K562 (cell line): ENCODE results near the gene LY6G6F. TPM values are rescaled to one million over a fixed set of nuclear protein-coding genes. Genes with fewer than 3 reads are reported as not detected.

Experiments
- ARID2 ChIP-seq: fragments of 450-650 bp; IDR thresholded peaks from 2 replicates; pipeline ENCODE4 v1.6.1; 2017; ENCODE audit warnings: antibody characterized with exemption, mild to moderate bottlenecking
- CCAR2 ChIP-seq: fragments of 200-400 bp; formaldehyde crosslinking; IDR thresholded peaks from 2 replicates; pipeline ENCODE4 v1.6.1; 2017; ENCODE audit warnings: mild to moderate bottlenecking, low read depth, low read length
- GTF2E2 ChIP-seq: fragments of 200-800 bp; sonication (Bioruptor generic); IDR thresholded peaks from 2 replicates; pipeline ENCODE4 v1.6.1; 2016; ENCODE audit warnings: missing genetic modification characterization, missing compliant biosample characterization
- HMG20A ChIP-seq: fragments of 450-650 bp; formaldehyde crosslinking; conservative IDR thresholded peaks from 2 replicates; pipeline ENCODE4 v1.4.0; 2020; ENCODE audit warnings: mild to moderate bottlenecking, mixed read lengths
- JUND ChIP-seq, 2 experiments: IDR thresholded peaks; 2 replicates in 1 of 2; 3 replicates in 1 of 2; pipeline ENCODE4 v1.6.1; 2011; ENCODE audit warnings: borderline replicate concordance in 2 of 2, low read depth in 2 of 2, low read length in 2 of 2, improper control_type of control experiment in 1 of 2, missing biosample characterization in 1 of 2, missing genetic modification characterization in 1 of 2, missing genetic modification reagents in 1 of 2
- MAFF ChIP-seq: IDR thresholded peaks from 2 replicates; pipeline ENCODE4 v1.6.1; 2012; ENCODE audit warnings: low read length, improper control_type of control experiment
- MEF2D ChIP-seq: conservative IDR thresholded peaks from 2 replicates; pipeline ENCODE4 v1.6.1; 2016; ENCODE audit warnings: low read depth, missing genetic modification characterization, missing compliant biosample characterization
- NCOA1 ChIP-seq: fragments of 450-650 bp; IDR thresholded peaks from 2 replicates; pipeline ENCODE4 v1.6.1; 2016; ENCODE audit warnings: low read depth
- ZNF124 ChIP-seq: sonication (generic); formaldehyde crosslinking; IDR thresholded peaks from 2 replicates; pipeline ENCODE4 v1.8.1; 2022; ENCODE audit warnings: missing genetic modification reagents
- ZNF551 ChIP-seq: fragments of 250-450 bp; sonication (Bioruptor Pico); IDR thresholded peaks from 2 replicates; pipeline ENCODE4 v1.5.0; 2021; ENCODE audit warnings: mild to moderate bottlenecking, moderate library complexity
- polyA plus RNA-seq, 8 experiments: library from polyadenylated mRNA; depleted of rRNA in 4 of 8; stranded (reverse) in 5 of 8; unstranded in 3 of 8; fragments of >200 nt; fragmentation: Nextera tagmentation in 2 of 8; fragmentation: Illumina TruSeq in 1 of 8; extraction: Ambion mirVana in 2 of 8; extraction: Trizol in 1 of 8; gene quantifications; 2 replicates each; pipeline versions ENCODE4 v1.2.1 to v1.2.3, GENCODE V29; 2011 to 2014; ENCODE audit warnings: inconsistent platforms in 1 of 8, missing spikeins in 1 of 8
- total RNA-seq, 7 experiments: library from RNA; depleted of rRNA in 6 of 7; stranded (reverse); fragments of >200 nt in 6 of 7; fragmentation: Illumina TruSeq in 2 of 7; extraction: Trizol in 2 of 7; gene quantifications; 2 replicates each; pipeline versions ENCODE4 v1.2.1 to v1.2.3, GENCODE V29; 2011 to 2021; ENCODE audit warnings: low replicate concordance in 1 of 7
- TF ChIP-seq, protein P1 (sequence below): fragments of 450-650 bp; IDR thresholded peaks from 2 replicates; pipeline ENCODE4 v1.6.1; 2016; ENCODE audit warnings: mild to moderate bottlenecking, moderate library complexity
- TF ChIP-seq, protein P2 (sequence below): sonication (generic); formaldehyde crosslinking; IDR thresholded peaks from 2 replicates; pipeline ENCODE4 v1.8.0; 2023; ENCODE audit warnings: missing genetic modification reagents, mild to moderate bottlenecking, borderline replicate concordance

LY6G6F gene
- total and polyA plus RNA-seq, 9 of the 15 experiments (the other 6 are each of a cell fraction or from before 2014, with no cell fraction given), result 0.14 to 0.50 (median 0.28) TPM; not detected in 2

DNA sequence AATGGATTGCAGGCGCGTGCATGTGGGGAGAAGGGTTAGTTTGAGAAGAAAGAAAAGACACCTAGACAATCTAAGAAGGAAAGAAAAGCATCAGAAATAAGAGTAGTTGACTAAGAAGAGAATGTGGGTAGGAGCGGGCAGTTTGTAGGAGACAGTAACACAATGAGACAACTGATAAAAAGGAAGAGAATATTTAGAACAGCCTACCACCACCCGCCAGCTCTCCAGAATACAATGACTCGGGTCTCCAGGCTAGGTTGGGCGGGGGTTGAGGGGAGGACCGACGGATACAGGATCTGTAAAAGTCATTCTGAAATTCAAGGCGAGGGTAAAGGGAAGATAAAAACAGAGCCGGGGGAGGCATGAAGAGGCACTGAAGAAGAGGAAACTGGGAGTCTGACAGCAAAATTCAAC is 4.3 kb upstream of the LY6G6F start (continued):
- TF ChIP-seq, protein P1, sequence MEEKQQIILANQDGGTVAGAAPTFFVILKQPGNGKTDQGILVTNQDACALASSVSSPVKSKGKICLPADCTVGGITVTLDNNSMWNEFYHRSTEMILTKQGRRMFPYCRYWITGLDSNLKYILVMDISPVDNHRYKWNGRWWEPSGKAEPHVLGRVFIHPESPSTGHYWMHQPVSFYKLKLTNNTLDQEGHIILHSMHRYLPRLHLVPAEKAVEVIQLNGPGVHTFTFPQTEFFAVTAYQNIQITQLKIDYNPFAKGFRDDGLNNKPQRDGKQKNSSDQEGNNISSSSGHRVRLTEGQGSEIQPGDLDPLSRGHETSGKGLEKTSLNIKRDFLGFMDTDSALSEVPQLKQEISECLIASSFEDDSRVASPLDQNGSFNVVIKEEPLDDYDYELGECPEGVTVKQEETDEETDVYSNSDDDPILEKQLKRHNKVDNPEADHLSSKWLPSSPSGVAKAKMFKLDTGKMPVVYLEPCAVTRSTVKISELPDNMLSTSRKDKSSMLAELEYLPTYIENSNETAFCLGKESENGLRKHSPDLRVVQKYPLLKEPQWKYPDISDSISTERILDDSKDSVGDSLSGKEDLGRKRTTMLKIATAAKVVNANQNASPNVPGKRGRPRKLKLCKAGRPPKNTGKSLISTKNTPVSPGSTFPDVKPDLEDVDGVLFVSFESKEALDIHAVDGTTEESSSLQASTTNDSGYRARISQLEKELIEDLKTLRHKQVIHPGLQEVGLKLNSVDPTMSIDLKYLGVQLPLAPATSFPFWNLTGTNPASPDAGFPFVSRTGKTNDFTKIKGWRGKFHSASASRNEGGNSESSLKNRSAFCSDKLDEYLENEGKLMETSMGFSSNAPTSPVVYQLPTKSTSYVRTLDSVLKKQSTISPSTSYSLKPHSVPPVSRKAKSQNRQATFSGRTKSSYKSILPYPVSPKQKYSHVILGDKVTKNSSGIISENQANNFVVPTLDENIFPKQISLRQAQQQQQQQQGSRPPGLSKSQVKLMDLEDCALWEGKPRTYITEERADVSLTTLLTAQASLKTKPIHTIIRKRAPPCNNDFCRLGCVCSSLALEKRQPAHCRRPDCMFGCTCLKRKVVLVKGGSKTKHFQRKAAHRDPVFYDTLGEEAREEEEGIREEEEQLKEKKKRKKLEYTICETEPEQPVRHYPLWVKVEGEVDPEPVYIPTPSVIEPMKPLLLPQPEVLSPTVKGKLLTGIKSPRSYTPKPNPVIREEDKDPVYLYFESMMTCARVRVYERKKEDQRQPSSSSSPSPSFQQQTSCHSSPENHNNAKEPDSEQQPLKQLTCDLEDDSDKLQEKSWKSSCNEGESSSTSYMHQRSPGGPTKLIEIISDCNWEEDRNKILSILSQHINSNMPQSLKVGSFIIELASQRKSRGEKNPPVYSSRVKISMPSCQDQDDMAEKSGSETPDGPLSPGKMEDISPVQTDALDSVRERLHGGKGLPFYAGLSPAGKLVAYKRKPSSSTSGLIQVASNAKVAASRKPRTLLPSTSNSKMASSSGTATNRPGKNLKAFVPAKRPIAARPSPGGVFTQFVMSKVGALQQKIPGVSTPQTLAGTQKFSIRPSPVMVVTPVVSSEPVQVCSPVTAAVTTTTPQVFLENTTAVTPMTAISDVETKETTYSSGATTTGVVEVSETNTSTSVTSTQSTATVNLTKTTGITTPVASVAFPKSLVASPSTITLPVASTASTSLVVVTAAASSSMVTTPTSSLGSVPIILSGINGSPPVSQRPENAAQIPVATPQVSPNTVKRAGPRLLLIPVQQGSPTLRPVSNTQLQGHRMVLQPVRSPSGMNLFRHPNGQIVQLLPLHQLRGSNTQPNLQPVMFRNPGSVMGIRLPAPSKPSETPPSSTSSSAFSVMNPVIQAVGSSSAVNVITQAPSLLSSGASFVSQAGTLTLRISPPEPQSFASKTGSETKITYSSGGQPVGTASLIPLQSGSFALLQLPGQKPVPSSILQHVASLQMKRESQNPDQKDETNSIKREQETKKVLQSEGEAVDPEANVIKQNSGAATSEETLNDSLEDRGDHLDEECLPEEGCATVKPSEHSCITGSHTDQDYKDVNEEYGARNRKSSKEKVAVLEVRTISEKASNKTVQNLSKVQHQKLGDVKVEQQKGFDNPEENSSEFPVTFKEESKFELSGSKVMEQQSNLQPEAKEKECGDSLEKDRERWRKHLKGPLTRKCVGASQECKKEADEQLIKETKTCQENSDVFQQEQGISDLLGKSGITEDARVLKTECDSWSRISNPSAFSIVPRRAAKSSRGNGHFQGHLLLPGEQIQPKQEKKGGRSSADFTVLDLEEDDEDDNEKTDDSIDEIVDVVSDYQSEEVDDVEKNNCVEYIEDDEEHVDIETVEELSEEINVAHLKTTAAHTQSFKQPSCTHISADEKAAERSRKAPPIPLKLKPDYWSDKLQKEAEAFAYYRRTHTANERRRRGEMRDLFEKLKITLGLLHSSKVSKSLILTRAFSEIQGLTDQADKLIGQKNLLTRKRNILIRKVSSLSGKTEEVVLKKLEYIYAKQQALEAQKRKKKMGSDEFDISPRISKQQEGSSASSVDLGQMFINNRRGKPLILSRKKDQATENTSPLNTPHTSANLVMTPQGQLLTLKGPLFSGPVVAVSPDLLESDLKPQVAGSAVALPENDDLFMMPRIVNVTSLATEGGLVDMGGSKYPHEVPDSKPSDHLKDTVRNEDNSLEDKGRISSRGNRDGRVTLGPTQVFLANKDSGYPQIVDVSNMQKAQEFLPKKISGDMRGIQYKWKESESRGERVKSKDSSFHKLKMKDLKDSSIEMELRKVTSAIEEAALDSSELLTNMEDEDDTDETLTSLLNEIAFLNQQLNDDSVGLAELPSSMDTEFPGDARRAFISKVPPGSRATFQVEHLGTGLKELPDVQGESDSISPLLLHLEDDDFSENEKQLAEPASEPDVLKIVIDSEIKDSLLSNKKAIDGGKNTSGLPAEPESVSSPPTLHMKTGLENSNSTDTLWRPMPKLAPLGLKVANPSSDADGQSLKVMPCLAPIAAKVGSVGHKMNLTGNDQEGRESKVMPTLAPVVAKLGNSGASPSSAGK, result no peak
- TF ChIP-seq ARID2, result no peak
- no peak for TF ChIP-seq HMG20A (CRISPR knock-in tag)
- no peak for TF ChIP-seq ZNF124
- no peak for TF ChIP-seq ZNF551
- no peak for TF ChIP-seq GTF2E2 (tag)
- no peak for TF ChIP-seq NCOA1
- TF ChIP-seq, protein P2, sequence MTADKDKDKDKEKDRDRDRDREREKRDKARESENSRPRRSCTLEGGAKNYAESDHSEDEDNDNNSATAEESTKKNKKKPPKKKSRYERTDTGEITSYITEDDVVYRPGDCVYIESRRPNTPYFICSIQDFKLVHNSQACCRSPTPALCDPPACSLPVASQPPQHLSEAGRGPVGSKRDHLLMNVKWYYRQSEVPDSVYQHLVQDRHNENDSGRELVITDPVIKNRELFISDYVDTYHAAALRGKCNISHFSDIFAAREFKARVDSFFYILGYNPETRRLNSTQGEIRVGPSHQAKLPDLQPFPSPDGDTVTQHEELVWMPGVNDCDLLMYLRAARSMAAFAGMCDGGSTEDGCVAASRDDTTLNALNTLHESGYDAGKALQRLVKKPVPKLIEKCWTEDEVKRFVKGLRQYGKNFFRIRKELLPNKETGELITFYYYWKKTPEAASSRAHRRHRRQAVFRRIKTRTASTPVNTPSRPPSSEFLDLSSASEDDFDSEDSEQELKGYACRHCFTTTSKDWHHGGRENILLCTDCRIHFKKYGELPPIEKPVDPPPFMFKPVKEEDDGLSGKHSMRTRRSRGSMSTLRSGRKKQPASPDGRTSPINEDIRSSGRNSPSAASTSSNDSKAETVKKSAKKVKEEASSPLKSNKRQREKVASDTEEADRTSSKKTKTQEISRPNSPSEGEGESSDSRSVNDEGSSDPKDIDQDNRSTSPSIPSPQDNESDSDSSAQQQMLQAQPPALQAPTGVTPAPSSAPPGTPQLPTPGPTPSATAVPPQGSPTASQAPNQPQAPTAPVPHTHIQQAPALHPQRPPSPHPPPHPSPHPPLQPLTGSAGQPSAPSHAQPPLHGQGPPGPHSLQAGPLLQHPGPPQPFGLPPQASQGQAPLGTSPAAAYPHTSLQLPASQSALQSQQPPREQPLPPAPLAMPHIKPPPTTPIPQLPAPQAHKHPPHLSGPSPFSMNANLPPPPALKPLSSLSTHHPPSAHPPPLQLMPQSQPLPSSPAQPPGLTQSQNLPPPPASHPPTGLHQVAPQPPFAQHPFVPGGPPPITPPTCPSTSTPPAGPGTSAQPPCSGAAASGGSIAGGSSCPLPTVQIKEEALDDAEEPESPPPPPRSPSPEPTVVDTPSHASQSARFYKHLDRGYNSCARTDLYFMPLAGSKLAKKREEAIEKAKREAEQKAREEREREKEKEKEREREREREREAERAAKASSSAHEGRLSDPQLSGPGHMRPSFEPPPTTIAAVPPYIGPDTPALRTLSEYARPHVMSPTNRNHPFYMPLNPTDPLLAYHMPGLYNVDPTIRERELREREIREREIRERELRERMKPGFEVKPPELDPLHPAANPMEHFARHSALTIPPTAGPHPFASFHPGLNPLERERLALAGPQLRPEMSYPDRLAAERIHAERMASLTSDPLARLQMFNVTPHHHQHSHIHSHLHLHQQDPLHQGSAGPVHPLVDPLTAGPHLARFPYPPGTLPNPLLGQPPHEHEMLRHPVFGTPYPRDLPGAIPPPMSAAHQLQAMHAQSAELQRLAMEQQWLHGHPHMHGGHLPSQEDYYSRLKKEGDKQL (CRISPR knock-in tag), result peak; percentile 97; the same call in 1 of the 2 replicates
- no peak for TF ChIP-seq CCAR2
- TF ChIP-seq MEF2D (tag), result no peak
- TF ChIP-seq JUND (IDR thresholded peaks at IDR 0.05; ENCODE audit: borderline replicate concordance, low read depth, low read length), result no peak
- TF ChIP-seq JUND (tag; IDR thresholded peaks at IDR 0.05; ENCODE audit: borderline replicate concordance, low read depth, low read length), result no peak
- no peak for TF ChIP-seq MAFF
